Activated CD4-positive, alpha-beta T cell treated with anti-CD3 and anti-CD28 coated beads, Interleukin-2, amount 10 ng/mL, durations not matched to agents 24 days and 14 days (primary cell): Measurements from ENCODE around the gene CCDC30. TPM values are rescaled to one million over a fixed set of nuclear protein-coding genes. Genes with fewer than 3 reads are reported as not detected.
A peak's percentile ranks its signal among the peaks of the same experiment; 100 is the strongest.
"Not testable (repeated sequence)": the region's sequence is repeated elsewhere in the genome, so short reads cannot be mapped to it uniquely, and the experiment has no call there.

Experiments used
- DNase-seq: peaks from one replicate; pipeline ENCODE4 v3.0.0; 2022
- H3K27ac Mint-ChIP-seq: one replicate; pipeline ENCODE4 v1.8.0; 2022; ENCODE audit warnings: mild to moderate bottlenecking, mixed read lengths
- H3K27me3 Mint-ChIP-seq: one replicate; pipeline ENCODE4 v1.8.0; 2022; ENCODE audit warnings: mixed read lengths
- H3K36me3 Mint-ChIP-seq: one replicate; pipeline ENCODE4 v1.8.0; 2022; ENCODE audit warnings: low read depth, mild to moderate bottlenecking, mixed read lengths
- H3K4me1 Mint-ChIP-seq: one replicate; pipeline ENCODE4 v1.8.0; 2021; ENCODE audit warnings: mixed read lengths
- H3K4me3 Mint-ChIP-seq: one replicate; pipeline ENCODE4 v1.8.0; 2022; ENCODE audit warnings: mild to moderate bottlenecking, moderate library complexity, mixed read lengths
- H3K9me3 Mint-ChIP-seq: one replicate; pipeline ENCODE4 v1.8.0; 2021; ENCODE audit warnings: mixed read lengths
- intact Hi-C: fragments of 100-400 bp; cut with micrococcal nuclease; formaldehyde crosslinking; loops from one replicate; pipeline ENCODE4 v1.15.1; 2023
- total RNA-seq: library from RNA; stranded (reverse); gene quantifications from 2 replicates; pipeline ENCODE4 v1.2.3, GENCODE V29; 2022

Gene CCDC30
- total RNA-seq, 1 donor from 2014 or later = 0.68 TPM

DNA sequence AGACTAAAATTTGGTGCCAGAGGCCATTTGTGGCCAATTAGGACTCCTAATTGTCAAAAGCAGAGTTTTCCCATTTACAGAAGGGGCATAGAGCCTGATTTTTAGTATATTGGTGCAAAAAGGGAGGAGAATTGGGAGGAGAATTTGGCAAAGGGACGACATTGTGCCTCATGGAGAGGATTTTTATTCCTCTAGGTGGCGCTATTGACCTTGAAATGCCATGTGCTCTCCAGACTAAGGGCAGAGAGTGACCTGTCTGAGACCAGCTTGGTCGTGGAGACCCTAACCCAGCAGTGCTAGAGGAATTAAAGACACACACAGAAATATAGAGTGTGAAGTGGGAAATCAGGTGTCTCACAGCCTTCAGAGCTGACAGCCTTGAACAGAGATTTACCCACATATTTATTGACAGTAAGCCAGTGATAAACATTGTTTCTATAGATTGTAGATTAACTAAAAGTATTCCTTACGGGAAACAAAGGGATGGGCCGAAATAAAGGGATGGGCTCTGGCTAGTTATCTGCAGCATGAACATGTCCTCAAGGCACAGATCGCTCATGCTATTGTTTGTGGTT, 48.6 kb downstream of the CCDC30 start:
- H3K36me3 Mint-ChIP-seq, intact Hi-C loops: not testable (repeated sequence)

DNA sequence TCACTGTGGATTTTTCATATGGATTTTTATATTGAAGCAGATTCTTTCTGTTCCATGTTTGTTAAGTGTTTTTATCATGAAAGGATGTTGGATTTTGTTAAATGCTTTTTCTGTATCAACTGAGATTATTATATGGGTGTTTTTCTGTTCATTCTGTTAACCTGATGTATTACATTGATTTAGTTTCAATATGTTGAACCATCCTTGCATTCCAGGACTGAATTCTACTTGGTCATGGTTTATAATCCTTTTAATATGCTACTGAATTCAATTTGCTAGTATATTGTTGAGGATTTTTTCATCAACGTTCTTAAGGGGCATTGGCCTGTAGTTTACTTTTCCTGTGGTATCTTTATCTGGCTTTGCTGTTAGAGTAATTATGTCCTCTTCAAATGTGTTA, 55.8 kb downstream of the CCDC30 start:
- Mint-ChIP-seq H3K4me1 (no peaks in the 10 kb centered on the region), H3K36me3 (peaks cover 10% of the 10 kb centered on the region), H3K4me3 (no peak overlapping the region), H3K27ac (no peak overlapping the region), H3K9me3 (peaks cover 24% of the 10 kb centered on the region), H3K27me3 (no peaks in the 10 kb centered on the region)
- no peak for DNase-seq
- intact Hi-C loops = no loop called here

More for the DNA sequence above, 48.6 kb downstream of the CCDC30 start:
- H3K9me3 Mint-ChIP-seq = peaks cover 20% of the 10 kb centered on the region
- DNase-seq = peak; percentile 59
- H3K4me3 Mint-ChIP-seq, H3K27me3 Mint-ChIP-seq, H3K27ac Mint-ChIP-seq, H3K4me1 Mint-ChIP-seq: not testable (repeated sequence)

GRCh38 chr1:42523171-42523570, 60.1 kb downstream of the CCDC30 start:
- H3K36me3 Mint-ChIP-seq = peaks cover 10% of the 10 kb centered on the region
- H3K4me1 Mint-ChIP-seq = peaks cover 4% of the 10 kb centered on the region
- DNase-seq = no peak
- no peaks in the 10 kb centered on the region for H3K27me3 Mint-ChIP-seq
- intact Hi-C loops = no loop called here
- H3K9me3 Mint-ChIP-seq = peaks cover 20% of the 10 kb centered on the region
- no peak overlapping the region for H3K27ac Mint-ChIP-seq
- no peak overlapping the region for H3K4me3 Mint-ChIP-seq

DNA sequence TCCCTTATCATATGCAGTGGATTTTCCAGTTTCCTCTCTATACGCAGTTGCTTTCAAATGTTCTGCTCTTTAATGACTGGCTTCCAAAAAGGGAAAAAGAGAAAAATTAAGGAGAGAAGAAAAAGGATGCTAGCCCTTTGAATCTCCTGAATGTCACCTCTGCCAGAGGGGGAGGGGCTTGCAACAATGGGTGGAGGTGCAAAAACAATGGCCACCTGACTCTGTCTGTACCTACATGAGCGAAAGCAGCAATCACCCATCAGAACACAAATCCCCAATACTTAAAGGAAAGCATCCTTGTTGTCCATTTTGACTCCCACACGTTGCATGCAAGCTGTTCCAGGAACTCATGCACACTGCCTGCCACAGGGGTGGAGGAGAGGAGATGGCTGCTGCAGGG, 61.2 kb downstream of the CCDC30 start:
- peaks cover 14% of the 10 kb centered on the region for H3K9me3 Mint-ChIP-seq
- peaks cover 6% of the 10 kb centered on the region for H3K36me3 Mint-ChIP-seq
- peaks cover 7% of the 10 kb centered on the region for H3K4me1 Mint-ChIP-seq
- DNase-seq = no peak
- no peak overlapping the region for H3K27ac Mint-ChIP-seq
- H3K27me3 Mint-ChIP-seq = no peaks in the 10 kb centered on the region
- H3K4me3 Mint-ChIP-seq = no peak overlapping the region
- intact Hi-C loops = no loop called here

DNA sequence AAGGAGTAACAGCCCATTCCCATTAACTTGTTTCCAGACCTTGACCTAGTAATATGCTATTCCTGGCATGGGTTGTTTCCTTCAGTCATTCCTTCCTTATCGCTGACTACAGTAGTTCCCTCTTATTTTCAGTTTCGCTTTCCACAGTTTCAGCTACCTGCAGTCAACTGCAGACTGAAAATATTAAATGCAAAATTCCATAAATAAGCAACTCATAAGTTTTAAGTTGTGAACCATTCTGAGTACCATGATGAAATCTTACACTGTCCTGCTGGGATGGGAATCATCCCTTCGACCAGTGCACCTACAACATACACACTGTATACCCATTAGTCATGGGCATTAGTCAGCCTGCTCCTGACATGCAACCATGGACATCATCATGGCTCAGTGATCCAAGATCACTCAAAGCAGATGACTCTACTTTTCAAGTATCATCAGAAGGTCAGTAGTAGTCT, 66.7 kb downstream of the CCDC30 start:
- Mint-ChIP-seq H3K36me3 (no peaks in the 10 kb centered on the region), H3K27me3 (peaks cover 2% of the 10 kb centered on the region), H3K27ac (peak overlapping the region; percentile 12), H3K9me3 (no peaks in the 10 kb centered on the region), H3K4me3 (peak overlapping the region; percentile 70), H3K4me1 (peaks cover 16% of the 10 kb centered on the region)
- DNase-seq = peak; percentile 61
- intact Hi-C loops = no loop called here

GRCh38 chr1:42531043-42531442, 68.0 kb downstream of the CCDC30 start:
- no peak for DNase-seq
- Mint-ChIP-seq H3K36me3 (no peaks in the 10 kb centered on the region), H3K4me3 (no peak overlapping the region), H3K27ac (no peak overlapping the region), H3K4me1 (peaks cover 16% of the 10 kb centered on the region), H3K9me3 (no peaks in the 10 kb centered on the region), H3K27me3 (peaks cover 2% of the 10 kb centered on the region)
- intact Hi-C loops = no loop called here

GRCh38 chr1:42533101-42533863, 70.2 kb downstream of the CCDC30 start:
- H3K4me1 Mint-ChIP-seq = peaks cover 11% of the 10 kb centered on the region
- no peaks in the 10 kb centered on the region for H3K36me3 Mint-ChIP-seq
- H3K27ac Mint-ChIP-seq = no peak overlapping the region
- intact Hi-C loops = no loop called here
- peaks cover 2% of the 10 kb centered on the region for H3K27me3 Mint-ChIP-seq
- H3K4me3 Mint-ChIP-seq = no peak overlapping the region
- H3K9me3 Mint-ChIP-seq = peaks cover 4% of the 10 kb centered on the region
- peak; percentile 28 for DNase-seq

DNA sequence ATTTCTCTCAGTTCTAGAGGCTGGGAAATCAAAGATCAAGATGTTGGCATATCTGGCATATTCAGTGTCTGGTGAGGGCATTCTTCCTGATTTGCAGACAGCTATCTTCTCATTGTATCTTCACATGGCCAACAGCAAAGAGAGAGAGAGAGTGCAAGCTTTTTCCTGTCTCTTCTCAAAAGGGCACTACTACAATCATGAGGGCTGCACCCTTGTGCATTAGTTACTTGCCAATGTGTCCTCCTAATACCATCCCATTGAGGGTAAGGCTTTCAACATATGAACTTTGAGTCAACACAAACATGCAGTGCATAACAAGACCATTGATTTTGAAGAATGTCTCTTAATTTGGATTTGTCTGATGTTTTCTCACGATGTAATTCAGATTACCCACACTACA, 78.0 kb downstream of the CCDC30 start:
- no peak overlapping the region for H3K4me3 Mint-ChIP-seq
- no peak overlapping the region for H3K27ac Mint-ChIP-seq
- peaks cover 4% of the 10 kb centered on the region for H3K9me3 Mint-ChIP-seq
- no peaks in the 10 kb centered on the region for H3K27me3 Mint-ChIP-seq
- intact Hi-C loops = no loop called here
- no peaks in the 10 kb centered on the region for H3K4me1 Mint-ChIP-seq
- no peak for DNase-seq
- H3K36me3 Mint-ChIP-seq = no peaks in the 10 kb centered on the region

DNA sequence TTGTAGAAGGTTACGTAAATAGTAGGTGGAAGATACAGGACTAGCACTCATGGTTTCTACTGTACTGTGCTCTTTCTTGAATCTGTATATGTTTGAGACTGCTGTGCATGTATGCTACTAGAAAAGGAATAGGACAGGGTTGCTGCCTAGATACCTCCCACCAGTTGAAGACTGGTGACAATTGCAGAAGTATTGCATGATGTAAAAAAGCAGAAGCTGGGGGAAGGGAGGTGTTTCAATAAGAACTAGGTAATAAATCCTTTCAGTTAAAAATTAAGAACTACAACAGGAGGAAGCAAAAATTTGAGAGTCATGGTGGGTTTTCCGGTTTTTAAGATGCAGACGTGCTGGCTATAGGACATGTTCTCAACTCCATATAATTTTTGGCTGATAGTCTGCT, 88.1 kb downstream of the CCDC30 start:
- Mint-ChIP-seq H3K27ac (no peak overlapping the region), H3K4me3 (no peak overlapping the region), H3K27me3 (peaks cover 12% of the 10 kb centered on the region), H3K9me3 (no peaks in the 10 kb centered on the region), H3K4me1 (no peaks in the 10 kb centered on the region), H3K36me3 (no peaks in the 10 kb centered on the region)
- DNase-seq = no peak
- intact Hi-C loops = no loop called here

DNA sequence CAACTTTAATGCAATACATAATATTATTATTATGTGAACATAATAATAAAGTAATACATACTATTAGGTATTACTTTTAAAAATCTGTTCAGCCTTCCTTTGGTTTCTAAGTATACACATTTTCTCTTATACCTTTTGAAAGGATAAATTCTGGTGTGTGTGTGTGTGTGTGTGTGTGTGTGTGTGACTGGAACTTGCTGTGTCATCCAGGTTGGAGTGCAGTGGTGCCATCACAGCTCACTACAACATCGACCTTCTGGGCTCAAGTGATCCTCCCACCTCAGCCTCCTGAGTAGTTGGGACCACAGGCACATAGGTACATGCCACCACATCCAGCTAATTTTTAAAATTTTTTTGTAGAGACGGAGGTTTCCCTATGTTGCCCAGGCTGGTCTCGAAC, 88.5 kb downstream of the CCDC30 start:
- no peak for DNase-seq
- Mint-ChIP-seq H3K27me3 (peaks cover 12% of the 10 kb centered on the region), H3K36me3 (no peaks in the 10 kb centered on the region), H3K4me3 (no peak overlapping the region), H3K27ac (no peak overlapping the region), H3K4me1 (no peaks in the 10 kb centered on the region), H3K9me3 (no peaks in the 10 kb centered on the region)
- intact Hi-C loops = no loop called here

DNA sequence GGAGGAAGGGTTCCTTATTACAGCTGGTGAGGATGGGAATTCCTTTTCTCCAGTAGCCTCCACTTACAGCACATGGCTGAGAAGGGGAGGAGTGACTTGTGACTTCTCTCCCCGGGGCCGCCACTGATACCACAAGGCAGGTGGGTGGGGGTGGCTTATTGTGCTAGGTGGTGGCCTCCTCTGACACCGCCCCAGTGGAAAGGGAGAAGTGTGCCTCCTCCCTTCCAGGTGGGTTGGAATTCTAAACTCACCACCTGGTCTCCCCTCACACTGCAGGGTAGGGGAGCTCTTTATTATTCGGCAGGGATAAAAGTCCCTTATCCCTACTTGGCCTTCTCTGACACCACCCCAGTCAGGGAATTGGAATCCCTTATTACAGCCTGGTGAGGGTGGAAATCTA, 89.5 kb downstream of the CCDC30 start:
- Mint-ChIP-seq H3K4me1 (no peaks in the 10 kb centered on the region), H3K27me3 (peaks cover 12% of the 10 kb centered on the region), H3K36me3 (no peaks in the 10 kb centered on the region), H3K27ac (no peak overlapping the region), H3K9me3 (no peaks in the 10 kb centered on the region), H3K4me3 (no peak overlapping the region)
- intact Hi-C loops = no loop called here
- DNase-seq = no peak

GRCh38 chr1:42557230-42557851, 94.3 kb downstream of the CCDC30 start:
- no peaks in the 10 kb centered on the region for H3K36me3 Mint-ChIP-seq
- H3K27me3 Mint-ChIP-seq = peaks cover 14% of the 10 kb centered on the region
- DNase-seq = no peak
- H3K4me3 Mint-ChIP-seq = no peak overlapping the region
- H3K27ac Mint-ChIP-seq = no peak overlapping the region
- intact Hi-C loops = no loop called here
- H3K9me3 Mint-ChIP-seq = peaks cover 11% of the 10 kb centered on the region
- H3K4me1 Mint-ChIP-seq = no peaks in the 10 kb centered on the region

DNA sequence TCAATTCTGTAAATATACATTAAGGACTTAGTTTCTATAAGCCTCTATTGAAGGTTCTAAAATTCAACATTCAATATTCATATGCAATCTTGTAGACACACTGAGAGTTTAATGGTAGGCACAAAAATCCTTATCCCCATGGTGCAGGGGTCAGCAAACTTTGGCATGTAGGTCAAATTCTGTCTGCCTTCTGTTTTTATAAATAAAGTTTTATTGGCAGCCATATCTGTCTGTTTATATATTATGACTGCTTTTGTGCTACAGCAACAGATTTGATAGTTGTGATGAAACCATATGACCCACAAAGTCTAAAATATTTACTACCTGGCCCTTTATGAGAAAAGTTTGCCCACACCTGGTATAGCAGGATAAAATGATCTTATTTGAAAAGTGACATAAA, 104.0 kb downstream of the CCDC30 start:
- Mint-ChIP-seq H3K27me3 (peaks cover 13% of the 10 kb centered on the region), H3K9me3 (no peaks in the 10 kb centered on the region), H3K4me1 (no peaks in the 10 kb centered on the region), H3K4me3 (no peak overlapping the region), H3K36me3 (no peaks in the 10 kb centered on the region), H3K27ac (no peak overlapping the region)
- DNase-seq = no peak
- intact Hi-C loops = no loop called here

DNA sequence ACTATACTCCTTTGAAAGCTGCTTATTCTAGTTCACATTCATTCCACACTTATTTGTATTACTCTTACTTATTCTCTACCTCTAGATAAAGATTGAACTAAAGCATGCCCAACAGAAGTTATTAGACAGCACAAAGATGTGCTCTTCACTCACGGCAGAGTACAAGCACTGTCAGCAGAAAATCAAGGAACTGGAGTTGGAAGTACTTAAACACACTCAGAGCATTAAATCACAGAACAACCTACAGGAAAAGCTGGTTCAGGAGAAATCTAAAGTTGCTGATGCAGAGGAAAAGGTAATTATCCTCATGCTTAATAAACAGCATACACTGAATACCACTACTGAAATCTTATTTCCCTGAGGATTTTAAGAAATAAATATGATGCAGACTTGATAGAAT, 113.8 kb downstream of the CCDC30 start:
- no peaks in the 10 kb centered on the region for H3K9me3 Mint-ChIP-seq
- no peak for DNase-seq
- no peak overlapping the region for H3K4me3 Mint-ChIP-seq
- intact Hi-C loops = loop anchor here (5.0 to 10.0 kb wide), 2 partner anchors 232 to 495 kb away; no protein-coding TSS in a partner anchor
- H3K27ac Mint-ChIP-seq = no peak overlapping the region
- no peaks in the 10 kb centered on the region for H3K36me3 Mint-ChIP-seq
- H3K4me1 Mint-ChIP-seq = no peaks in the 10 kb centered on the region
- H3K27me3 Mint-ChIP-seq = peaks cover 2% of the 10 kb centered on the region
